T-helper 22 cell (primary cell): ENCODE results near the gene ZNF804A.

Experiments used
- DNase-seq: peaks from one replicate; pipeline ENCODE4 v3.0.0-alpha.2; 2020; ENCODE audit warnings: low read depth

Gene ZNF804A

DNA sequence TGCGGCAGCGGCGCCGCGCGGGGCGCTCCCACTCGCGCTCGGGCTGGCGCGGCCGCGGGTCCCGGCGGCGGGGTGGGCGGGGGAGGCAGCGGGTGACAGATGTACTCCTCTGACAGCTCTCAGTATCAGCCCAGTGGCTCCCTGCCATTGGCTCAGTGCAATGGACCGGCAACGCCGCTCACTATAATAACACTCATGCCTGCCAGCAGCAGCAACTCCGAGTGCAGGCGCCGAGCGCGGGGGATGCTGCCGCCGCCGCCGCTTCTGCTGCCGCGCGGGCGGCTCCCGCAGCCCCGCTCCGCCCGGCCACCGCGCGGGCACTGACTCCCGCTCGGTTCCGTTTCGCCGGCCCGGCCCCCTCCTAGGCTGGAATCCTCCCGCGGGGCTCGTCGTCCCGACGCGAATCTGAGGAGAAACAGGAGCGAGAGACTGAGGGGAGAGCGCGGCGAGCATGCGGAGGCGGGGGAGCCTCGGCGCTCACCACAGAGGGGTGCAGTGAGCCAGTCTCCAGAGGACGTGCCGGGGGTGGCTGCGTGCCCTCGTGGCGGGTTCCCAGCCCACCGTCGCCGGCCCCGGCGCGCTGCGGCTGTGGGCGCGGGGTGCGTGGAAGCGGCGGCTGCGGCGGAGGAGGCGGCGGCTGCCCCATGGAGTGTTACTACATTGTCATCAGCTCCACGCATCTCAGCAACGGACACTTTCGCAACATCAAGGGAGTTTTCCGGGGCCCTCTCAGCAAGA lies at the start of gene ZNF804A:
ZNF804A (plus strand) TSS at position 214 of the 738 bp plus-strand sequence; CDS start at position 645, 431 bp downstream.
- no peak for DNase-seq

DNA sequence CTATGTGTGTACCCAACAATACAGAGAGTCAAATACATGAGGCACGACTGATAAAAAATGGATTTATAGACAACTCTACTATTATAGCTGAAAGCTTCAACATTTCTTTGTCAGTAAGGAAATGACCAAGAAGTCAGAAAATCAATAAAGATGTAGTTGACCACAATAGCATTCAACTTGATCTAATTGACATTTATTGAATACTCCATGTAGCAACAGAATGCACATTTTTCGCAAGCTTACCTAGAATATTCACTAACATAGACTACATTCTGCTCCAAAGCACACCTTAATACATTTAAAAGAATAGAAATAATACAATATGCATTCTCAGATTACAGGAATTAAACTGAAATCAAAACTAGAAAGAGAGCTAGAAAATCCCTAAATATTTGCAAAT lies 49.2 kb upstream of the ZNF804A start:
- no peak for DNase-seq

DNA sequence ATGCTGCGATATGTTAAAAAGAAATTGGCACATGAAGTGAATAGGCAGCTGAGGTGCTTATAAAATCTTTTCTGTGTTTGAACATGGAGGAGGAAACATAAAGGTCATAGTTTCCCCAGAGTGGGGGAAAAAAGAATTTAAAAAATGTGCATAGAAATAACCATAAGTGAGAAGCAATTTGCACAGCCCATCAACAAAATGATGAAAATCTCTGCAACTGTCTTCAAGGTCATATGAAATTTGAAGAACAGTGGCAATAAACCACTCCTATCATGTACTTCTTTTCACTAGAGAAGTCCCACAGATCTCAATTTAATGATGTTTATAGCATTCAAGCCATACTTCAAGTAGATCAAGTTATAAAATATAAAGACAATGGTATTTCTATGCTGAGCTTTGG lies 46.7 kb upstream of the ZNF804A start:
- no peak for DNase-seq

DNA sequence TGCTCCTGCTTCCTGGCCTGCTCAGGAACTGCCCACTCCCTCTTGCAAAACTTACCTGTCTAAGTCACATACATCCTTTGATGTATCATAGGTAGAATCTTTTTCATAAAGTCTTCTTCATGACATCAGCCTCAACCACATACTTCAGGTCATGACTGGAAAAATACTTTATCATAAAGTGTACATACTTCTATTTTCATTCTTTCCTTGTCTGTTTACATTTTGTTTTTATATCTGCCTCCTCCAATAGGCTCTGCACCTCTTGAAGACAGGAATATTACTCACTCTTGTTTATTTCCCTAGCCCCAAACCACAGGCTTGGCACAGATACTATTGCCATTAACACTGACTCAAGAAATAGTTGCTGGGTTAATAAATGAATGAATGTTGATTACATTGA lies 43.6 kb upstream of the ZNF804A start:
- DNase-seq, result no peak

DNA sequence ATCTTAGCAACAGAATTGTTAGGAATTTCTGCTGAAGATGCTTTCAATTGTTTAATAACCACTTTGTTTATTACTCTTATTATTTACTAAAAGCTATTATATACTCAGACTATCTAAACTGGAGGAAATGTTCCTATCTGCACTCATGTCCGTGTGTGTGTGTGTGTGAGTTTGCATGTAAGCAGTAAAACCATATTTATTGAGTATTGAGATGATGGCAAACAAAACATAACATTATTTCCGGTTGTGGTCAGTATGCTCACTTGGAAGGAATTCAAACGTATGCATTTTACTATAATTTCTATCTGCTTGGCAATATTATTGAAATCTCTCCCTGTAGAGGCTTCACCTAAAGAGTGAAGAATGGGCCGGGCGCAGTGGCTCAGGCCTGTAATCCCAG lies 43.0 kb upstream of the ZNF804A start:
- no peak for DNase-seq

DNA sequence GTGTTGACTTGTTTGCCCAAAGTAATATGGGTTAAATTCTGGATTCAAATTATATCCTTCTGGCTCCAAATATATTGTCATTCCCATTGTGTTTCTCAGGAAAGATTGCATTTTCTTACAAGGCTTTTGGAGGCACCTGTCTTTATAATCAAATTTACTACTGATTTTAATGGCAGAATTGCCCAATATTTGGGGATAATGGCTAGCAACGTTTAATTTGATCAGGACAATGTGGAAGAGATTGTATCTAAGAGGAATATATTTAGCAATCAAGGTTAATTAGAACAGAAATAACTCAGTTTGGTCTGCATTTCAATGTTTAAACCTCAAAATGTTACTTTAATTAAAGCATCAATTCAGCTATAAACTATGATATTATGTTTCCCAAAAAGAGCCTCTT lies 41.7 kb upstream of the ZNF804A start:
- no peak for DNase-seq

DNA sequence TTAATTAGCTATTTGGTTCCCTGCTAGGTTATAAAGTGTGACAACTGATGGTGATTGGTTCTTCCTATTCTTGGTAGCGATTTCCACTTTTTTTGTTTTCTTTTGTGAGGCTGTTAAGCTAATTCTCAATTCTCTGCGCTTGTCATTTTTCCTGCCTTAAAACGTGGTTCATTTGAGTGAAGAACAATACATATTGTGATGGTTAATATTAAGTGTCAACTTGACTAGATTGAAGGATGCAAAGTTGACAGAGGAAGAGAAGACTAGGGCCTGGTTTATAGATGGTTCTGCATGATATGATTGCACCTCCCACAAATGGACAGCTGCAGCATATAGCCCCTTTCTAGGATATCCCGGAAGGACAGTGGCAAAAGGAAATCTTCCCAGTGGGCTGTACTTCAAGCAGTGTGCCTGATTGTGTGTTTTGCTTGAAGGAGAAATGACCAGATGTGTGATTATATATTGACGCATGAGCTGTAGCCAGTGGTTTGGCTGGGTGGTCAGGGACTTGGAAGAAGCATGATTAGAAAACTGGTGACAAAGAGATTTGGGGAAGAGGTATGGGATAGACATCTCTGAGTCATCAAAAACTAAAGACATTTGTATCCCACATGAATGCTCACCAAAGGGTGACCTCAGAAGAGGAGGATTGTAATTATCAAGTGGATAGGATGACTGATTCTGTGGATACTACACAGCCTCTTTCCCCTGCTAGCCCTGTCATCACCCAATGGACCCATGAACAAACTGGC lies 39.4 kb upstream of the ZNF804A start:
- DNase-seq, result no peak

DNA sequence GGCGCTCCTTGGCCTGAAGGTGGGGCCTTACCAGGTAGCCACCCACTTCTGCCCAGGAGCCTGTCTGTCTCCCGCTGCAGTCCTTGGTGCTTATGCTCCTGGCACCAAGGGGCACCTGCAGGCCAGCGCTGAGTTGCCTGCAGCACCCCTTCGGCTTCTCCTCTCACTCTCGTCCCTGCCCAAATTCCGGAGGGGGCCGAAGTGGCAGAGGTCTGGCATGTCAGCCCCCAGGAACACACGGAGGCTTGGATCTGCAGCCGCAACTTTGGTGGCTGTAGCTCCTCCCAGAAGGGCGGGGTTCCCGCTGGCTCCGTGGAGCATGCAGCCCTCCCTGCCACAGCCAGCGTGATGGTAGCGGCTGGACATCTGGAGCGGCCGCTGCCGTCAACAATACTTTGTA lies 37.7 kb upstream of the ZNF804A start:
- DNase-seq, result no peak

DNA sequence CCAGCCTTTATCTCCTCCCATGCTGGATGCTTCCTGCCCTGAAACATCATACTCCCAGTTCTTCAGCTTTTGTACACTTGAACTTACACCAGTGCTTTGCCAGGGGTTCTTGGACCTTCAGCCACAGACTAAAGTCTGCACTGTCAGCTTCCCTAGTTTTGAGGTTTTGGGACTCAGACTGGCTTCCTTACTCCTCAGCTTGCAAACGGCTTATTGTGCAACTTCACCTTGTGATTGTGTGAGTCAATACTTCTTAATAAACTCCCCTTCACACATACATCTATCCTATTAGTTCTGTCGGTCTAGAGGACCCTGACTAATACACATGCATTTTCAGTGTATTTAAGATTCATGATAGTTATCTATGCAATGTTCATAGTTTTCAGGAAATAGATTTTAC lies 35.8 kb upstream of the ZNF804A start:
- no peak for DNase-seq

DNA sequence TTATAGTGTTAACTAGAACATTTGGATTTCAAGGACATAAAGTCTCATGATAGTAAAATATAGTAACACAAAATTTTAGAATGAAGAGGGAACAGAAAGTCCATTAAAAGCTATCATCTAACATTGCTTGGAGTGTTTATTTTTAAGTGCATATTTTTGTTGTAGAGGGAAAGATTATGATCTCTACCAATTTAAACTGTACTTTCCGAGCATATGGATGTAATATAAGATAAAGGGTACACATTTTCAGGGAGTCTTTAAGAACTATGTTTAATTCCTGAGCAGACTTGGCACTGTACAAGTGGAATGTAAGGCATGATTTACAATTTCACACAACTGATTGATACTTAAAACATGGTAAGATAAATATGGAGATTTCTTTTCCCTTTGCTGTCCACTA lies 34.2 kb upstream of the ZNF804A start:
- DNase-seq, result no peak

DNA sequence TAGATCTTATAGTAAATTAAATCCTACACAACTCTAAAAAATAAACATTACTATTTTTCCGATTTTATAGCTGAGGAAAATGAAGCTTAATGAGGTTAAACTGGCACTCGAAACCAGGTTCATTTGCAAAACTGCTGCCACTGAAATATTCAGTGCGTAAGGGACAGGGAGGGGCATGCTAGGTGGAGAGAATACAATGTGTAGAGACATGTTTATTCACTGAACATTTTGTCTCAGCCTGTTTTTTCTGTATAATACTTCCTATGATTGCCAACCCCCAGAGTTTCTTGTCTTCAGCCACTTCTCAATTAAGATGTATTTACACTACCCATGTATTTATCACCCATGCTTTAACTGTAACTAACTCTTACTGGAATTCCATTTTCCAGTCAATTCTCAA lies 31.6 kb upstream of the ZNF804A start:
- DNase-seq, result no peak

DNA sequence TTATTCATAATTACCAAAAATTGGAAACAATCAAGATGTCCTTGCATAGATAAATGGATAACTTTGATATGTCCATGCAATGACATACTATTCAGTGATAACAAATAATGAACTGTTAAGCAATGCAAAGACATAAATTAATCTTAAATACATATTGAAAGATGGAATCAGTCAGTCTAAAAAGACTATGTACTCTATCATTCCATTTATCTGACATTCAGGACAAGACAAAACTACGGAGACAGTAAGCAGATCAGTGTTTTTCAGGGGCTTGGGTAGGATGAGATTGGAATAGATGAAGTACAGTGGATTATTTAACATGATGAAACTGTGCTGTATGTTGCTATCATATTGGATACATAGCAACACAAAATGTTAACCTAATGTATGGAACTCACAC lies 21.3 kb upstream of the ZNF804A start:
- DNase-seq, result no peak

DNA sequence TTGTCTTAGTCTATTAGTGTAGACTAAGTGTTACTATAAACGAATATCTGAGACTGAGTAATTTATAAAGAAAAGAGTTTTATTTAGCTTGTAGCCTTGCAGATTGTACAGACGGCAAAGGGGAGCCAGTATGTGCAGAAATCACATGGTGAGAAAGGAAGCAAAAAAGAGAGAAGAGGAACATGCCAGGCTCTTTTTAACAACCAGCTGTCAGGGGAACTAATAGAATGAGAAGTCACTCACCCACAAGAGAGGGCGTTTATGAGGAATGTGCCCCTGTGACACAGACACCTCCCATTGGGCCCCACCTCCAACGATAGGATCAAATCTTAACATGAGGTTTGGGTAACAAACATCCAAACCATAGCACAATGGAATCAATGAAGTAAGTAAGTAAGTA lies 20.6 kb upstream of the ZNF804A start:
- no peak for DNase-seq

DNA sequence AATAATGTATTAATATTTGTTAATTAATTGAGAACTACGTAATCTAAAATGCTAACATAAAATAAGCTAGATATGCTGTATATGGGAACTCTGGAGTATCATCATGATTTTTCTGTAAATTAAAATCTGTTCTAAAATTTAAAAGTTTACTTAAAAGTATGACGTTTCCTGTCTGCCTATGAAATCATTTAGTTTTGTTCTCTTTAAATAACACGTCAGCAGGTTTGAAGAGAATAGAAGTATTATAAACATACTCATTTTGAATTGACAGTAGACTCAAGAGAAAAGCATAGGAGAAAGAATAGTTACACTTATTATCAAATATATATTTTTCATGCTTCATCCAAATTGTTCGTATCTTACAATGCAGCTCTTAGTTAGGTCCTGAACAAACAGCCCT lies 19.1 kb upstream of the ZNF804A start:
- DNase-seq, result no peak

DNA sequence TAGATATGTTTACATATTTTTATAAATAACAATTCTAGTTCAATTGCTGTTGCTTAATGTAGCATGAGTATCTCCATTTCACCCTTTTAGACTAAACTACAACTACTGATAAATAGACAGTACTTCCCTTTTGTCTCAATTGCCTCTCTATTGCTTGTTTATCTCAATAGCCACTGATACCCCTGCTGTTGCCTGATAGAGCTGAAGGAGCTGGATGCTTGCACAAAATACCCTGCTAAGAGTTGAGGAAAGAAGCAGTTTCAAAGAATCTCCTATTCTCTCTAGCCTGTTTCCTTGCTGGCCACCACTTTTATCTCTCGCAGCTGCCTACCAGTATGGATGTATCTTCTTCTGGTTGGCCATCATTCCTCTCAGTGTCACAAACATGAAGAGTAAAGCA lies 16.9 kb upstream of the ZNF804A start:
- DNase-seq, result no peak

DNA sequence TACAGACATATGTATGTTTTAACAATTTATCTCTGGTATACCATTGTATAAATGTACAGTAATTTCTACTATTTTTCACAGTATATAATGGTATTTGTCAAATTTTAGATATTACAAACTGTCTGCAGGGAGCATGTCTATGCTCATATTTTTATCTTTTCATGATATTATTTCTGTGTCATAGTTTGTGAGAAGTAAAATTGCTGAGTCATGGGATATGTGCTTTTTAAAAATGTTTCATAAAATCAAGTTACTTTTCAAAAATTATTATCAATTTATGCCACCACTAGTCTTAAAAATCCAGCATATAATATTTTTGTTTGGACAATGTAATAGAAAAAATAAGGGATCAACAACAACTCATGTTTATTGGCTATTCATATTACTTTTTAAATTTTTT lies 9.1 kb upstream of the ZNF804A start:
- no peak for DNase-seq

DNA sequence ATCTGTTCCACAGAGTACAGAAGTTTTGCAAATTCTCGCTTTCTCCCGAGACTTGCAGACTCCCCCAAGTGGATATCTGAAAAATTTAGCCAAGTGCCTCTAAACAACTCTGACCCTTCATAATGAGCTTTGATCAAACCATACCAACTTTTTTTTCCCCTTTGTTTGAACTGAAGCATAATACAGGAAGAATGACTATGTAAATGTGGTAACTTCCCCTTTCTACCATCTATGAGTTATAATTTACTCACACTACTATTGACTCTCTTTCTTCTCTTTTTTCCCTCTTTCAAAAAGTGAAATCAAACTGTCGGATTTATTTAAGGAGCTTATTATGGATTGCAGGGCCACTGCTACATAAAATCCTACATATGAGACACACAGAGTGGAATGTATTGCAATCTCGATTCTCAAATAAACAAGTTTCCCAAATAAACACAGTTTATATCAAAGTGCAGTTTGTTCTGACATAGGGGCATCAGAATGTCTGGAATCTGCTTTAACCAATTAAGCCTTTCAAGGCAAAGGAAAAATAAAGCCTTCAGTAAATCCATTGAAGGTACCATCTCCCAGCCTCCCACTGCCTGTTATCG lies 1.4 kb upstream of the ZNF804A start:
- no peak for DNase-seq

DNA sequence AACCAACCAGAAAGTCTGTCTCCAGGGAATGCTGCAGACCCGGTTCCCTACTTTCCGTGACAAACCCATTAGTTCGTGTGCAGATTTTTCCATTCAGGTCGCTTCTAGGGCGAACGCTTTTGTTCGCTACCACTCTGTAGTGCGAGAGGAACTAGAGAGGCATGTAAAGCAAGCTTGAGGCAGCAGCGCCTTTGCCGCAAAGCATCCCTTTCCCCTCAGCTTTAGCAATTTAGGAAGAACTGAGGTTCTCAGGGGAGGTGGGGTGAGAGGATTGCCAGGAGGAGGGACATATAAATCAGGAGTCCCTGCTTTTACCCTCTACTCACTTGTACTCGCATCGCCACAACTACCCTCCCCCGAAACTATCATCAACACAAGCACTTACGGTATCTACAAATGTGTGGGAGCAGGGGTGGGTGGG lies 748 bp upstream of the ZNF804A start:
- DNase-seq, result no peak

DNA sequence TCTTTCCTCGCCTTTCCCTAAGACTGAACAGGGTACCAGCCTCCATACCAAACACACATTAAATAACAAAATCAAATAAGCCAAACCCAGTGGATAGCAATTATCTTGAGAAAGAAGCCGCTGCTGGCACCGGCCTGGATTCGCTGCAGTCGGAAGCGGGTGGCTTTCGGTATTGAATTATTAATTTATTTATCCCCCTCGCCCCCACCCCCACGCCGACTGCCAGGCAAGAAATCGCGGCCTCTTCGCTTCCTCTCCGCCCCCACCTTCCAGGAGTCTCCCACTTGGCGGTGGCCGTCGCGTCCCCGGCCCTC lies 370 bp upstream of the ZNF804A start:
- no peak for DNase-seq

DNA sequence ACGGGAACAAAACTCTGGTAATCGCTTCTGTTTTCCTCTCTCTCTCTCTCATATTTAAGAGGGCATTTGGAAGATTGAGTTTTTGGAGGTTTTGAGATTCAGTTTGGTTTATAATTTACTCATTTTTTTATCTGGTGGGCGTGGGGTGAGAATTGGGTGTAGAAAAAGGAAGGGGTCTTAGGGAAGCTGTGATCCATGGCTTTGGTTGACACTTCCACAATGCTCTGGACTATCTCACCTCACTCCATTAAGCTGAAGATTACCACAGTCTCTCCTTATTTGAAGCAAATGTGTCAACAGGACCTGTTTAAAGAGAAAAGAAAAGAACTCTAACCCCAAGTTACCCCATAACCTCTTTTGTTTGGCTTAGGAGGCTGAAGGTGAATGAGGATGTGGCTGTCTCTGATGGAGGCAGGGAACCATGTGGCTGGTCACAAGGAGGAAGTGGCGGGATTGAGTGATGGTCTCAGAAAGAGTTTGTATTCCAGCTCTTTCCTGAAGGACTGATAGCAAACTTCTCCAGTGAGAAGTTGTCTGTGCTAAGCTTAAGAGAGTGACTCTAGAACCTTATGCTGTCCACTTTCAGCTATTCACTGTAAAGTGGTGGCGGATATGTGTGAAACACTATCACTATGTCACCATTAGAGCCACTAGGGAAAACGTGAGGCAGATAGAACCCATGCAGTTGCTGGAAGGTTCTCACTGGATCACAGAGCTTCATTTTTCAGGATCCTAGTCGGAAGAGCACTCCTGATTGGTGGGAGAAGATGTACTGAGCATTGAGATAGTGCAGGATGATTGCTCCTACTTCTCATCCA lies 934 bp downstream of the ZNF804A start:
- DNase-seq, result no peak

DNA sequence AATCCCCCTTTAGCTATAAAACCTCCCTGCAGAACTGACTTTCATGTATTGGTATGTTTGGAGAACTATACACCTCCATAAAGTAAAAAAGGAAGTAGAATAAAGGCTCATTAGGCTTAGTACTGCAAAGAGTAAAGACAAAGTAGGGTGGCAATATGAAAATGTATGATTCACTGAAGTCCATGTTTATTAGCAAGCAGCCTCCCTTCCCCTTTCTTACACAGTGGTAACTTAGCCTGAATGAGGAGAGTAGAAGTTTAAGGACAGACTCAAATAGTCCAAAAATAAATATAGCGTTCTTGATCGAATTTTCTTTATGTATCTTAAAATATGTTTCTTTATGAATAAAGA lies 1.5 kb downstream of the ZNF804A start:
- DNase-seq, result no peak

DNA sequence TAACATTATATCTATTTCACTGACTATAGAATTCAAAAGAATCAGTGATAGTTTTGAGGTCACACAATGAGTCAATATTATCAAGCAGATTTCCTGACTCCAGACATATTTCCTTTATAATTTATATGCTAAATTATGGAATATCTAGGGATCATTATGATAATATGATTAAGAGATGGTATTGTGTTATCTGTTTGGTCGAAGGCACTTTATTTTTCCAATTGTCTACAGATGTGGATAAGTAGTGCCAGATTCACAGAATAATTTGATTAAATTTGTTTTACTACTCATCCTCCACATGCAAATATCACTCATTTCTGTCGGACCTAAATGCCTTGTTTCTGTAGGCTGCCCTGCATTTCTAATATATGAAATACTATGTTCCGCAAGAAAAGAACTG lies 4.4 kb downstream of the ZNF804A start:
- no peak for DNase-seq

DNA sequence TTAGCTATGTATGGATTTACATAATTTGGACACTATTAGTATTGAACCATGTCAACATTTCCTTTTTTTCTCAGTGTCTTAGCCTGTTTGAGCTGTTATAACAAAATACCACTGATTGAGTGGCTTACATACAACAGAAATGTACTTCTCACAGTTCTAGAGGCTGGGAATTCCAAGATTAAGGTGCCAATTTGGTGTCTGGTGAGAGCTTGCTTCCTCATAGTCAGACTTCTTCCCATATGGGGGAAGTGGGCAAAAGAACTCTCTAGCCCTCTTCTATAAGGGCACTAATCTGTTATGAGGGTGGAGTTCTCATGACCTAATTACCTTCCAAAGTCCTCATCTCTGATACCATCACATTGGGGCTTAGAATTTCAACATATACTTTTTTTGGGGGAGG lies 12.6 kb downstream of the ZNF804A start:
- no peak for DNase-seq
